PC-9 (cell line): ENCODE data around the gene GPR25. TPM values are rescaled to one million over a fixed set of nuclear protein-coding genes. Genes with fewer than 3 reads are reported as not detected.

Experiments
- BruUV-seq: library from RNA; stranded (reverse); fragments of 400-500 nt; replicated peaks from 2 replicates; lab custom pipeline; 2021; lab: Mats Ljungman, UMichigan
- CTCF ChIA-PET: fragments of 300-600 bp; sonication (Branson Sonifier 250); formaldehyde crosslinking; loops from one replicate; lab custom pipeline; 2022; ENCODE audit warnings: antibody characterized with exemption; lab: Charles Lee
- POLR2A ChIA-PET: fragments of 300-600 bp; sonication (Branson Sonifier 250); formaldehyde crosslinking; loops from one replicate; lab custom pipeline; 2022; ENCODE audit warnings: antibody characterized with exemption; ENCODE audit not compliant: unreplicated experiment; lab: Charles Lee
- DNase-seq, 2 experiments: peaks; one replicate each; pipeline versions ENCODE4 v3.0.0 to v3.0.0-alpha.2; 2015 to 2022; ENCODE audit warnings: mixed read lengths in 1 of 2
- H2AFZ ChIP-seq: fragments of 200-600 bp; sonication (generic); 2 replicates; pipeline ENCODE4 v1.8.1; 2017; ENCODE audit warnings: antibody characterized with exemption
- H3F3A ChIP-seq: fragments of 200-600 bp; sonication (generic); 2 replicates; pipeline ENCODE4 v1.8.1; 2017; ENCODE audit warnings: antibody characterized with exemption, mild to moderate bottlenecking, low read depth; ENCODE audit not compliant: insufficient read depth
- H3K27ac ChIP-seq: fragments of 200-600 bp; sonication (generic); 2 replicates; pipeline ENCODE4 v1.6.1; 2016; ENCODE audit warnings: mixed run types
- H3K27me3 ChIP-seq: fragments of 200-600 bp; sonication (generic); 2 replicates; pipeline ENCODE4 v1.6.1; 2016; ENCODE audit warnings: low read depth, mixed run types; ENCODE audit not compliant: insufficient read depth
- H3K36me3 ChIP-seq: fragments of 200-600 bp; sonication (generic); 2 replicates; pipeline ENCODE4 v1.6.1; 2016; ENCODE audit warnings: low read depth, mixed run types
- H3K4me1 ChIP-seq: fragments of 200-600 bp; sonication (generic); replicated peaks from 2 replicates; pipeline ENCODE4 v1.6.1; 2016; ENCODE audit warnings: mixed run types; ENCODE audit not compliant: insufficient read depth
- H3K4me2 ChIP-seq: fragments of 200-600 bp; sonication (generic); 2 replicates; pipeline ENCODE4 v1.6.1; 2017; ENCODE audit warnings: mixed run types
- H3K4me3 ChIP-seq: fragments of 200-600 bp; sonication (generic); 2 replicates; pipeline ENCODE4 v1.6.1; 2016; ENCODE audit warnings: mixed run types
- H3K79me2 ChIP-seq: fragments of 200-600 bp; sonication (generic); 2 replicates; pipeline ENCODE4 v1.6.1; 2017; ENCODE audit warnings: low read depth, mixed run types
- H3K9me2 ChIP-seq: fragments of 200-600 bp; sonication (generic); 2 replicates; pipeline ENCODE4 v1.8.1; 2017; ENCODE audit warnings: mild to moderate bottlenecking; ENCODE audit not compliant: insufficient read depth
- H3K9me3 ChIP-seq: fragments of 200-600 bp; sonication (generic); 2 replicates; pipeline ENCODE4 v1.8.1; 2016; ENCODE audit warnings: low read depth; ENCODE audit not compliant: insufficient read depth
- H4K20me1 ChIP-seq: fragments of 200-600 bp; sonication (generic); 2 replicates; pipeline ENCODE4 v1.8.1; 2017; ENCODE audit not compliant: insufficient read depth
- CTCF ChIP-seq: fragments of 200-600 bp; sonication (generic); conservative IDR thresholded peaks from 2 replicates; pipeline ENCODE4 v1.6.1; 2017; ENCODE audit warnings: mixed run types, antibody characterized with exemption, mild to moderate bottlenecking, moderate library complexity
- EZH2 ChIP-seq: fragments of 200-600 bp; sonication (generic); IDR thresholded peaks from 2 replicates; pipeline ENCODE4 v1.8.0; 2017; ENCODE audit warnings: antibody characterized with exemption, low read depth
- intact Hi-C: fragments of 100-400 bp; cut with micrococcal nuclease; formaldehyde crosslinking; loops from one replicate; pipeline ENCODE4 v1.10.0; 2022; ENCODE audit not compliant: unreplicated experiment
- total RNA-seq: library from RNA; stranded (reverse); gene quantifications from 2 replicates; pipeline ENCODE4 v1.2.3, GENCODE V29; 2021

GPR25 gene
- total RNA-seq, 1 experiment from 2014 or later: not detected

- Histone ChIP-seq H3K27me3 (no peaks in the 10 kb centered on the region), H3K79me2 (peaks cover 41% of the 10 kb centered on the region), H2AFZ (no peak overlapping the region), H3K4me1 (peaks cover 23% of the 10 kb centered on the region), H3K4me2 (no peak overlapping the region), H3F3A (peaks cover 20% of the 10 kb centered on the region), H3K36me3 (peaks cover 38% of the 10 kb centered on the region), H3K9me2 (no peaks in the 10 kb centered on the region), H3K4me3 (no peak overlapping the region), H3K9me3 (no peaks in the 10 kb centered on the region), H3K27ac (no peak overlapping the region), H4K20me1 (peaks cover 12% of the 10 kb centered on the region)
- ChIA-PET POLR2A (interaction anchor here (0.7 kb wide), 2 partner anchors 18 to 585 kb away, joined by 3 to 4 read pairs; no protein-coding TSS in a partner anchor), CTCF (no interaction called here)
- intact Hi-C loops: no loop called here
- DNase-seq: no peak
- no TSS peak for BruUV-seq
- TF ChIP-seq EZH2 (no peak), CTCF (no peak)
Measured at GRCh38 chr1:200899015-200899386, 26.2 kb downstream of the GPR25 start.

GRCh38 chr1:200899451-200899915 is 26.7 kb downstream of the GPR25 start:
- TF ChIP-seq CTCF (no peak), EZH2 (no peak)
- no peak for DNase-seq
- Histone ChIP-seq H3K27me3 (no peaks in the 10 kb centered on the region), H3K9me2 (no peaks in the 10 kb centered on the region), H3K4me1 (peaks cover 19% of the 10 kb centered on the region), H3K4me3 (no peak overlapping the region), H4K20me1 (peaks cover 12% of the 10 kb centered on the region), H3K27ac (no peak overlapping the region), H3K9me3 (no peaks in the 10 kb centered on the region), H3K36me3 (peaks cover 42% of the 10 kb centered on the region), H2AFZ (no peak overlapping the region), H3K4me2 (no peak overlapping the region), H3K79me2 (peaks cover 37% of the 10 kb centered on the region), H3F3A (peaks cover 15% of the 10 kb centered on the region)
- ChIA-PET POLR2A (interaction anchor here (0.7 kb wide), 1 partner anchor 585 kb away, joined by 4 read pairs; no protein-coding TSS in a partner anchor), CTCF (no interaction called here)
- intact Hi-C loops: no loop called here
- no TSS peak for BruUV-seq

GRCh38 chr1:200899954-200900867 is 27.4 kb downstream of the GPR25 start:
- Histone ChIP-seq H3K79me2 (peaks cover 31% of the 10 kb centered on the region), H3K9me3 (no peaks in the 10 kb centered on the region), H3K27ac (no peak overlapping the region), H3F3A (peaks cover 22% of the 10 kb centered on the region), H3K4me2 (no peak overlapping the region), H2AFZ (no peak overlapping the region), H3K27me3 (no peaks in the 10 kb centered on the region), H3K4me3 (no peak overlapping the region), H3K9me2 (no peaks in the 10 kb centered on the region), H4K20me1 (peaks cover 12% of the 10 kb centered on the region), H3K4me1 (peaks cover 19% of the 10 kb centered on the region), H3K36me3 (peaks cover 42% of the 10 kb centered on the region)
- BruUV-seq: no TSS peak
- no peak for TF ChIP-seq EZH2
- TF ChIP-seq CTCF: no peak
- ChIA-PET POLR2A (interaction anchor here (0.7 kb wide), 1 partner anchor 586 kb away, joined by 4 read pairs; no protein-coding TSS in a partner anchor), CTCF (no interaction called here)
- intact Hi-C loops: no loop called here
- no peak for DNase-seq
